OCI-LY7 (cell line): ENCODE results near the gene HEMGN.

Experiments
- CTCF ChIP-seq: fragments of 200-600 bp; sonication (generic); conservative IDR thresholded peaks from 2 replicates; pipeline ENCODE4 v1.5.1; 2014; ENCODE audit warnings: mild to moderate bottlenecking, antibody characterized with exemption, low read length, moderate library complexity, mixed read lengths
- EZH2phosphoT487 ChIP-seq: fragments of 200-600 bp; sonication (generic); IDR thresholded peaks from 2 replicates; pipeline ENCODE4 v1.6.1; 2018; ENCODE audit warnings: low read depth, borderline replicate concordance, mild to moderate bottlenecking, mixed run types, antibody characterized with exemption, low read length, moderate library complexity, mixed read lengths

GRCh38 chr9:97962136-97962535 lies 24.2 kb upstream of the HEMGN start:
- TF ChIP-seq CTCF, result no peak
- no peak for TF ChIP-seq EZH2phosphoT487
